WTC11 (cell line): Measurements from ENCODE around the gene CSRP3. TPM values are rescaled to one million over a fixed set of nuclear protein-coding genes. Genes with fewer than 3 reads are reported as not detected.

Experiments used
- ATAC-seq: fragments of 200-7000 bp; cut with Tn5 transposase; 2 replicates; pipeline ENCODE4 v1.10.0; 2021; ENCODE audit warnings: mild to moderate bottlenecking, moderate library complexity
- CTCF ChIA-PET: fragments of 300-600 bp; sonication (Branson Sonifier 250); formaldehyde crosslinking; loops from one replicate; lab custom pipeline; 2021; ENCODE audit warnings: antibody characterized with exemption; lab: Charles Lee
- POLR2A ChIA-PET: fragments of 350-600 bp; sonication (Branson Sonifier 250); formaldehyde crosslinking; loops from one replicate; lab custom pipeline; 2021; ENCODE audit warnings: antibody characterized with exemption; lab: Charles Lee
- DNase-seq: peaks from one replicate; pipeline ENCODE4 v3.0.0; 2021; ENCODE audit warnings: low spot score
- H3K27ac Mint-ChIP-seq: 2 replicates; pipeline ENCODE4 v1.8.0; 2021; ENCODE audit warnings: mixed read lengths
- H3K27me3 Mint-ChIP-seq: 2 replicates; pipeline ENCODE4 v1.8.0; 2021; ENCODE audit warnings: low read depth, mild to moderate bottlenecking, moderate library complexity, mixed read lengths
- H3K36me3 Mint-ChIP-seq: 2 replicates; pipeline ENCODE4 v1.8.0; 2021; ENCODE audit warnings: mixed read lengths
- H3K4me1 Mint-ChIP-seq: 2 replicates; pipeline ENCODE4 v1.8.0; 2022; ENCODE audit warnings: mixed read lengths
- H3K4me3 Mint-ChIP-seq: 2 replicates; pipeline ENCODE4 v1.8.0; 2021; ENCODE audit warnings: mild to moderate bottlenecking, moderate library complexity, mixed read lengths
- H3K9me3 Mint-ChIP-seq: 2 replicates; pipeline ENCODE4 v1.8.0; 2021; ENCODE audit warnings: mixed read lengths
- ARID4B ChIP-seq: sonication (generic); formaldehyde crosslinking; IDR thresholded peaks from 2 replicates; pipeline ENCODE4 v1.8.0; 2023; ENCODE audit warnings: missing genetic modification reagents, mild to moderate bottlenecking, borderline replicate concordance
- CTCF ChIP-seq: fragments of 200-600 bp; IDR thresholded peaks from 2 replicates; pipeline ENCODE4 v1.8.0; 2022; ENCODE audit warnings: antibody characterized with exemption
- ERG ChIP-seq: fragments of 250-450 bp; sonication (Bioruptor Pico); IDR thresholded peaks from 2 replicates; pipeline ENCODE4 v1.8.0; 2021; ENCODE audit warnings: mild to moderate bottlenecking
- ESRRA ChIP-seq: sonication (generic); formaldehyde crosslinking; IDR thresholded peaks from 2 replicates; pipeline ENCODE4 v1.8.1; 2022; ENCODE audit warnings: mild to moderate bottlenecking, missing genetic modification reagents, borderline replicate concordance
- FOXJ3 ChIP-seq: sonication (generic); formaldehyde crosslinking; IDR thresholded peaks from 2 replicates; pipeline ENCODE4 v1.9.0; 2021; ENCODE audit warnings: missing genetic modification reagents, mild to moderate bottlenecking, borderline replicate concordance
- FOXK1 ChIP-seq: sonication (generic); formaldehyde crosslinking; IDR thresholded peaks from 2 replicates; pipeline ENCODE4 v1.8.0; 2022; ENCODE audit warnings: mild to moderate bottlenecking, moderate library complexity, missing genetic modification reagents
- MXD4 ChIP-seq: fragments of 250-450 bp; sonication (Bioruptor Pico); IDR thresholded peaks from 2 replicates; pipeline ENCODE4 v1.8.0; 2021; ENCODE audit warnings: mild to moderate bottlenecking, moderate library complexity, borderline replicate concordance
- NR2C2 ChIP-seq: sonication (generic); formaldehyde crosslinking; IDR thresholded peaks from 2 replicates; pipeline ENCODE4 v1.8.0; 2022; ENCODE audit warnings: mild to moderate bottlenecking, missing genetic modification reagents
- RORB ChIP-seq: fragments of 250-450 bp; sonication (Bioruptor Pico); IDR thresholded peaks from 2 replicates; pipeline ENCODE4 v1.9.0; 2021; ENCODE audit warnings: mild to moderate bottlenecking
- ZNF263 ChIP-seq: sonication (generic); formaldehyde crosslinking; IDR thresholded peaks from 2 replicates; pipeline ENCODE4 v1.8.1; 2022; ENCODE audit warnings: low read depth, mild to moderate bottlenecking, moderate library complexity, missing genetic modification reagents
- ZNF317 ChIP-seq: sonication (generic); formaldehyde crosslinking; IDR thresholded peaks from 2 replicates; pipeline ENCODE4 v1.8.1; 2023; ENCODE audit warnings: low read depth, mild to moderate bottlenecking, moderate library complexity, missing genetic modification reagents, borderline replicate concordance
- ZNF532 ChIP-seq: fragments of 250-450 bp; sonication (Bioruptor Pico); IDR thresholded peaks from 2 replicates; pipeline ENCODE4 v1.9.0; 2021; ENCODE audit warnings: mild to moderate bottlenecking, borderline replicate concordance
- total RNA-seq: library from RNA; stranded (reverse); gene quantifications from 3 replicates; pipeline ENCODE4 v1.2.3, GENCODE V29; 2021
- TF ChIP-seq, protein P1 (sequence below): sonication (generic); formaldehyde crosslinking; IDR thresholded peaks from 2 replicates; pipeline ENCODE4 v1.8.0; 2022; ENCODE audit warnings: mild to moderate bottlenecking, missing genetic modification reagents
- TF ChIP-seq, protein P2 (sequence below): sonication (generic); formaldehyde crosslinking; IDR thresholded peaks from 2 replicates; pipeline ENCODE4 v1.8.1; 2023; ENCODE audit warnings: mild to moderate bottlenecking, missing genetic modification reagents, moderate library complexity
- TF ChIP-seq, protein P3 (sequence below): sonication (generic); formaldehyde crosslinking; IDR thresholded peaks from 2 replicates; pipeline ENCODE4 v1.8.1; 2023; ENCODE audit warnings: mild to moderate bottlenecking, moderate library complexity, missing genetic modification reagents
- TF ChIP-seq, protein P4 (sequence below): sonication (generic); formaldehyde crosslinking; IDR thresholded peaks from 2 replicates; pipeline ENCODE4 v1.8.0; 2022; ENCODE audit warnings: mild to moderate bottlenecking, missing genetic modification reagents

CSRP3 gene
- total RNA-seq, 1 experiment from 2014 or later = not detected

DNA sequence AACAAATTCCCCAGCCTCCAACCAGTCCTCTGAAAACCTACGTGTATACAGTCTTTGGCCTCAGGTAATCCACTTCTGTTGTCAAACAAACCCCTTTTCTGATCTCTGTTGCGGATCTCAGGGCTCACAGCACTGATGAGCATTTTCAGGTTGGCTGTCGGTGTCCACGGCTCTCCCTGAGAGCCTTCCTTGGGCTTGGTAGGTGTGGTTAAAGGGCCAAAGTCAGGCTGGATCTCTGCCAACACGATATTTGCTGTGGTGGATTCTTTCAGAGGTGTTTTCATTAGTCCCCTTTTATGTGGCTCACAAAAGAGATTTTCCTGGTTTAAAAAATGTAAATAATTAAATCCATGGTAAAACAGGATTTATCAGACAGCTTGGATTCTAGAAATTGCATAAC is 36.0 kb upstream of the CSRP3 start:
- no peak overlapping the region for H3K27ac Mint-ChIP-seq

GRCh38 chr11:19237381-19237780 is 35.6 kb upstream of the CSRP3 start:
- H3K4me1 Mint-ChIP-seq = peaks cover 8% of the 10 kb centered on the region
- no peak for DNase-seq
- H3K36me3 Mint-ChIP-seq = peaks cover 41% of the 10 kb centered on the region
- no peak overlapping the region for H3K4me3 Mint-ChIP-seq
- ChIA-PET CTCF (no interaction called here), POLR2A (no interaction called here)
- H3K27me3 Mint-ChIP-seq = peaks cover 6% of the 10 kb centered on the region
- ATAC-seq = no peak
- no peaks in the 10 kb centered on the region for H3K9me3 Mint-ChIP-seq
- H3K27ac Mint-ChIP-seq = no peak overlapping the region
- TF ChIP-seq ARID4B (CRISPR knock-in tag) = no peak
- TF ChIP-seq, protein P1, sequence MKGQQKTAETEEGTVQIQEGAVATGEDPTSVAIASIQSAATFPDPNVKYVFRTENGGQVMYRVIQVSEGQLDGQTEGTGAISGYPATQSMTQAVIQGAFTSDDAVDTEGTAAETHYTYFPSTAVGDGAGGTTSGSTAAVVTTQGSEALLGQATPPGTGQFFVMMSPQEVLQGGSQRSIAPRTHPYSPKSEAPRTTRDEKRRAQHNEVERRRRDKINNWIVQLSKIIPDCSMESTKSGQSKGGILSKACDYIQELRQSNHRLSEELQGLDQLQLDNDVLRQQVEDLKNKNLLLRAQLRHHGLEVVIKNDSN (CRISPR knock-in tag) = no peak
- TF ChIP-seq ZNF263 (CRISPR knock-in tag) = no peak
- no peak for TF ChIP-seq ERG
- TF ChIP-seq ZNF317 (CRISPR knock-in tag) = no peak
- TF ChIP-seq, protein P2, sequence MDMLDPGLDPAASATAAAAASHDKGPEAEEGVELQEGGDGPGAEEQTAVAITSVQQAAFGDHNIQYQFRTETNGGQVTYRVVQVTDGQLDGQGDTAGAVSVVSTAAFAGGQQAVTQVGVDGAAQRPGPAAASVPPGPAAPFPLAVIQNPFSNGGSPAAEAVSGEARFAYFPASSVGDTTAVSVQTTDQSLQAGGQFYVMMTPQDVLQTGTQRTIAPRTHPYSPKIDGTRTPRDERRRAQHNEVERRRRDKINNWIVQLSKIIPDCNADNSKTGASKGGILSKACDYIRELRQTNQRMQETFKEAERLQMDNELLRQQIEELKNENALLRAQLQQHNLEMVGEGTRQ (CRISPR knock-in tag) = no peak
- TF ChIP-seq ZNF532 = no peak
- no peak for TF ChIP-seq MXD4 (CRISPR knock-in tag)
- TF ChIP-seq, protein P3, sequence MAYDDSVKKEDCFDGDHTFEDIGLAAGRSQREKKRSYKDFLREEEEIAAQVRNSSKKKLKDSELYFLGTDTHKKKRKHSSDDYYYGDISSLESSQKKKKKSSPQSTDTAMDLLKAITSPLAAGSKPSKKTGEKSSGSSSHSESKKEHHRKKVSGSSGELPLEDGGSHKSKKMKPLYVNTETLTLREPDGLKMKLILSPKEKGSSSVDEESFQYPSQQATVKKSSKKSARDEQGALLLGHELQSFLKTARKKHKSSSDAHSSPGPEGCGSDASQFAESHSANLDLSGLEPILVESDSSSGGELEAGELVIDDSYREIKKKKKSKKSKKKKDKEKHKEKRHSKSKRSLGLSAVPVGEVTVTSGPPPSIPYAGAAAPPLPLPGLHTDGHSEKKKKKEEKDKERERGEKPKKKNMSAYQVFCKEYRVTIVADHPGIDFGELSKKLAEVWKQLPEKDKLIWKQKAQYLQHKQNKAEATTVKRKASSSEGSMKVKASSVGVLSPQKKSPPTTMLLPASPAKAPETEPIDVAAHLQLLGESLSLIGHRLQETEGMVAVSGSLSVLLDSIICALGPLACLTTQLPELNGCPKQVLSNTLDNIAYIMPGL (CRISPR knock-in tag) = no peak
- TF ChIP-seq FOXK1 = no peak
- TF ChIP-seq, protein P4, sequence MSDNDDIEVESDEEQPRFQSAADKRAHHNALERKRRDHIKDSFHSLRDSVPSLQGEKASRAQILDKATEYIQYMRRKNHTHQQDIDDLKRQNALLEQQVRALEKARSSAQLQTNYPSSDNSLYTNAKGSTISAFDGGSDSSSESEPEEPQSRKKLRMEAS = no peak
- no peak for TF ChIP-seq RORB (CRISPR knock-in tag)
- TF ChIP-seq FOXJ3 (CRISPR knock-in tag) = no peak

More for the DNA sequence above, 36.0 kb upstream of the CSRP3 start:
- ATAC-seq = no peak
- ChIA-PET POLR2A (no interaction called here), CTCF (no interaction called here)
- Mint-ChIP-seq H3K9me3 (no peaks in the 10 kb centered on the region), H3K27me3 (peaks cover 10% of the 10 kb centered on the region), H3K4me3 (no peak overlapping the region), H3K36me3 (peaks cover 40% of the 10 kb centered on the region), H3K4me1 (peaks cover 10% of the 10 kb centered on the region)
- no peak for TF ChIP-seq ESRRA (CRISPR knock-in tag)
- TF ChIP-seq CTCF = no peak
- no peak for TF ChIP-seq NR2C2
- no peak for DNase-seq
